K562 (cell line): Measurements from ENCODE around the gene KLHL29. TPM values are rescaled to one million over a fixed set of nuclear protein-coding genes. Genes with fewer than 3 reads are reported as not detected.

Source experiments
- ARID1B ChIP-seq: fragments of 450-650 bp; IDR thresholded peaks from 2 replicates; pipeline ENCODE4 v1.6.1; 2016; ENCODE audit warnings: antibody characterized with exemption, mild to moderate bottlenecking, inconsistent platforms
- FOXJ2 ChIP-seq: fragments of 200-800 bp; sonication (Bioruptor generic); IDR thresholded peaks from 2 replicates; pipeline ENCODE4 v1.6.1; 2016; ENCODE audit warnings: missing genetic modification characterization, missing compliant biosample characterization
- GATA2 ChIP-seq: sonication (generic); formaldehyde crosslinking; IDR thresholded peaks from 2 replicates; pipeline ENCODE4 v1.4.0; 2020; ENCODE audit warnings: mild to moderate bottlenecking, missing genetic modification reagents
- HDAC3 ChIP-seq: fragments of 450-650 bp; IDR thresholded peaks from 2 replicates; pipeline ENCODE4 v1.6.1; 2018; ENCODE audit warnings: borderline replicate concordance, mild to moderate bottlenecking, moderate library complexity; ENCODE audit not compliant: partially characterized antibody
- HDAC8 ChIP-seq: fragments of 450-650 bp; IDR thresholded peaks from 2 replicates; pipeline ENCODE4 v1.6.1; 2016; ENCODE audit warnings: mild to moderate bottlenecking, missing genetic modification characterization, moderate library complexity, missing compliant biosample characterization
- ILK ChIP-seq: fragments of 450-650 bp; IDR thresholded peaks from 2 replicates; pipeline ENCODE4 v1.6.1; 2016; ENCODE audit warnings: missing genetic modification characterization, low read depth, mild to moderate bottlenecking, missing compliant biosample characterization, moderate library complexity, borderline replicate concordance
- MTA3 ChIP-seq: fragments of 450-650 bp; formaldehyde crosslinking; IDR thresholded peaks from 2 replicates; pipeline ENCODE4 v1.6.1; 2017; ENCODE audit warnings: mild to moderate bottlenecking, borderline replicate concordance
- PHF20 ChIP-seq: fragments of 450-650 bp; IDR thresholded peaks from 2 replicates; pipeline ENCODE4 v1.6.1; 2018; ENCODE audit not compliant: partially characterized antibody
- PML ChIP-seq: IDR thresholded peaks from 2 replicates; pipeline ENCODE4 v1.6.1; 2012; ENCODE audit warnings: low read length, inconsistent platforms
- TCF7 ChIP-seq: sonication (generic); IDR thresholded peaks from 2 replicates; pipeline ENCODE4 v1.6.1; 2016; ENCODE audit warnings: antibody characterized with exemption, borderline replicate concordance
- ZNF217 ChIP-seq: sonication (generic); formaldehyde crosslinking; IDR thresholded peaks from 2 replicates; pipeline ENCODE4 v1.8.0; 2022; ENCODE audit warnings: mild to moderate bottlenecking, missing genetic modification reagents
- ZNF717 ChIP-seq: fragments of 250-450 bp; sonication (Bioruptor Pico); IDR thresholded peaks from 2 replicates; pipeline ENCODE4 v1.5.0; 2021
- ZSCAN29 ChIP-seq: fragments of 450-650 bp; IDR thresholded peaks from 2 replicates; pipeline ENCODE4 v1.6.1; 2017
- polyA plus RNA-seq, 8 experiments: library from polyadenylated mRNA; depleted of rRNA in 4 of 8; stranded (reverse) in 5 of 8; unstranded in 3 of 8; fragments of >200 nt; fragmentation: Nextera tagmentation in 2 of 8; fragmentation: Illumina TruSeq in 1 of 8; extraction: Ambion mirVana in 2 of 8; extraction: Trizol in 1 of 8; gene quantifications; 2 replicates each; pipeline versions ENCODE4 v1.2.1 to v1.2.3, GENCODE V29; 2011 to 2014; ENCODE audit warnings: inconsistent platforms in 1 of 8, missing spikeins in 1 of 8
- total RNA-seq, 7 experiments: library from RNA; depleted of rRNA in 6 of 7; stranded (reverse); fragments of >200 nt in 6 of 7; fragmentation: Illumina TruSeq in 2 of 7; extraction: Trizol in 2 of 7; gene quantifications; 2 replicates each; pipeline versions ENCODE4 v1.2.1 to v1.2.3, GENCODE V29; 2011 to 2021; ENCODE audit warnings: low replicate concordance in 1 of 7
- TF ChIP-seq, protein P1 (sequence below): fragments of 450-650 bp; formaldehyde crosslinking; IDR thresholded peaks from 2 replicates; pipeline ENCODE4 v1.4.0; 2020; ENCODE audit warnings: mild to moderate bottlenecking, moderate library complexity
- TF ChIP-seq, protein P2 (sequence below): fragments of 250-450 bp; sonication (Bioruptor Pico); IDR thresholded peaks from 2 replicates; pipeline ENCODE4 v1.8.0; 2022; ENCODE audit warnings: moderate library complexity, mild to moderate bottlenecking, inconsistent platforms
- TF ChIP-seq, protein P3 (sequence below): fragments of 450-650 bp; IDR thresholded peaks from 2 replicates; pipeline ENCODE4 v1.6.1; 2016
- TF ChIP-seq, protein P4 (sequence below): fragments of 450-650 bp; IDR thresholded peaks from 2 replicates; pipeline ENCODE4 v1.6.1; 2016; ENCODE audit warnings: borderline replicate concordance
- TF ChIP-seq, protein P5 (sequence below): fragments of 250-450 bp; sonication (Bioruptor Pico); IDR thresholded peaks from 2 replicates; pipeline ENCODE4 v1.5.1; 2021; ENCODE audit warnings: mild to moderate bottlenecking

The KLHL29 gene
- total and polyA plus RNA-seq, 9 of the 15 experiments (the other 6 are each of a cell fraction or from before 2014, with no cell fraction given) = 0.03 to 0.31 (median 0.08) TPM; not detected in 1

DNA sequence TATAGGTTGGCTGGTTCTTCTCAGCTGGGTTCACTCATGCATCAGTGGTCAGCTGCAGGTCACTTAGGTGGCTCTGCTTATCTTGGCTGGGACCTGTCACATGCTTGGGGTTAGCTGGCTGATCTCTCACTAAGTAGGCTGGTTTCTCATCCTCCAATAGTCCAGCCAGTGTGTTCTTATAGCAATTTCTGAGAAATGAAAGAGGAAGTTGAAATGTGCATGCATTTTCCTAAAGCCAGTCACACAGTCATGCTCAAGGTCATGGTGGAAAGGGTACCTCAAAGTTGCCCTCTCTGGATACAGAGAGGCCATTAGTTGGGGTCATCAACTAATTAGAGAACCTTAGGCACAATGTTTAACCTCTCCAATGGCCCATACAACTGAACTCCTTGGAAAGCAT, 64.4 kb downstream of the KLHL29 start (continued):
- TF ChIP-seq, protein P1, sequence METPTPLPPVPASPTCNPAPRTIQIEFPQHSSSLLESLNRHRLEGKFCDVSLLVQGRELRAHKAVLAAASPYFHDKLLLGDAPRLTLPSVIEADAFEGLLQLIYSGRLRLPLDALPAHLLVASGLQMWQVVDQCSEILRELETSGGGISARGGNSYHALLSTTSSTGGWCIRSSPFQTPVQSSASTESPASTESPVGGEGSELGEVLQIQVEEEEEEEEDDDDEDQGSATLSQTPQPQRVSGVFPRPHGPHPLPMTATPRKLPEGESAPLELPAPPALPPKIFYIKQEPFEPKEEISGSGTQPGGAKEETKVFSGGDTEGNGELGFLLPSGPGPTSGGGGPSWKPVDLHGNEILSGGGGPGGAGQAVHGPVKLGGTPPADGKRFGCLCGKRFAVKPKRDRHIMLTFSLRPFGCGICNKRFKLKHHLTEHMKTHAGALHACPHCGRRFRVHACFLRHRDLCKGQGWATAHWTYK (CRISPR knock-in tag) = no peak
- no peak for TF ChIP-seq MTA3
- TF ChIP-seq HDAC8 (tag) = no peak
- no peak for TF ChIP-seq ZSCAN29
- TF ChIP-seq ARID1B = no peak
- TF ChIP-seq PHF20 = no peak
- TF ChIP-seq, protein P2, sequence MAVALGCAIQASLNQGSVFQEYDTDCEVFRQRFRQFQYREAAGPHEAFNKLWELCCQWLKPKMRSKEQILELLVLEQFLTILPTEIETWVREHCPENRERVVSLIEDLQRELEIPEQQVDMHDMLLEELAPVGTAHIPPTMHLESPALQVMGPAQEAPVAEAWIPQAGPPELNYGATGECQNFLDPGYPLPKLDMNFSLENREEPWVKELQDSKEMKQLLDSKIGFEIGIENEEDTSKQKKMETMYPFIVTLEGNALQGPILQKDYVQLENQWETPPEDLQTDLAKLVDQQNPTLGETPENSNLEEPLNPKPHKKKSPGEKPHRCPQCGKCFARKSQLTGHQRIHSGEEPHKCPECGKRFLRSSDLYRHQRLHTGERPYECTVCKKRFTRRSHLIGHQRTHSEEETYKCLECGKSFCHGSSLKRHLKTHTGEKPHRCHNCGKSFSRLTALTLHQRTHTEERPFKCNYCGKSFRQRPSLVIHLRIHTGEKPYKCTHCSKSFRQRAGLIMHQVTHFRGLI = 0 out of 2 replicates have a peak, but pooled peaks have one; percentile 71
- TF ChIP-seq, protein P3, sequence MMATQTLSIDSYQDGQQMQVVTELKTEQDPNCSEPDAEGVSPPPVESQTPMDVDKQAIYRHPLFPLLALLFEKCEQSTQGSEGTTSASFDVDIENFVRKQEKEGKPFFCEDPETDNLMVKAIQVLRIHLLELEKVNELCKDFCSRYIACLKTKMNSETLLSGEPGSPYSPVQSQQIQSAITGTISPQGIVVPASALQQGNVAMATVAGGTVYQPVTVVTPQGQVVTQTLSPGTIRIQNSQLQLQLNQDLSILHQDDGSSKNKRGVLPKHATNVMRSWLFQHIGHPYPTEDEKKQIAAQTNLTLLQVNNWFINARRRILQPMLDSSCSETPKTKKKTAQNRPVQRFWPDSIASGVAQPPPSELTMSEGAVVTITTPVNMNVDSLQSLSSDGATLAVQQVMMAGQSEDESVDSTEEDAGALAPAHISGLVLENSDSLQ = no peak
- no peak for TF ChIP-seq GATA2 (CRISPR knock-in tag)
- TF ChIP-seq, protein P4, sequence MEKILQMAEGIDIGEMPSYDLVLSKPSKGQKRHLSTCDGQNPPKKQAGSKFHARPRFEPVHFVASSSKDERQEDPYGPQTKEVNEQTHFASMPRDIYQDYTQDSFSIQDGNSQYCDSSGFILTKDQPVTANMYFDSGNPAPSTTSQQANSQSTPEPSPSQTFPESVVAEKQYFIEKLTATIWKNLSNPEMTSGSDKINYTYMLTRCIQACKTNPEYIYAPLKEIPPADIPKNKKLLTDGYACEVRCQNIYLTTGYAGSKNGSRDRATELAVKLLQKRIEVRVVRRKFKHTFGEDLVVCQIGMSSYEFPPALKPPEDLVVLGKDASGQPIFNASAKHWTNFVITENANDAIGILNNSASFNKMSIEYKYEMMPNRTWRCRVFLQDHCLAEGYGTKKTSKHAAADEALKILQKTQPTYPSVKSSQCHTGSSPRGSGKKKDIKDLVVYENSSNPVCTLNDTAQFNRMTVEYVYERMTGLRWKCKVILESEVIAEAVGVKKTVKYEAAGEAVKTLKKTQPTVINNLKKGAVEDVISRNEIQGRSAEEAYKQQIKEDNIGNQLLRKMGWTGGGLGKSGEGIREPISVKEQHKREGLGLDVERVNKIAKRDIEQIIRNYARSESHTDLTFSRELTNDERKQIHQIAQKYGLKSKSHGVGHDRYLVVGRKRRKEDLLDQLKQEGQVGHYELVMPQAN = no peak
- no peak for TF ChIP-seq ZNF217 (CRISPR knock-in tag)
- TF ChIP-seq HDAC3 = no peak
- TF ChIP-seq ILK = no peak
- TF ChIP-seq FOXJ2 (tag) = no peak
- TF ChIP-seq, protein P5, sequence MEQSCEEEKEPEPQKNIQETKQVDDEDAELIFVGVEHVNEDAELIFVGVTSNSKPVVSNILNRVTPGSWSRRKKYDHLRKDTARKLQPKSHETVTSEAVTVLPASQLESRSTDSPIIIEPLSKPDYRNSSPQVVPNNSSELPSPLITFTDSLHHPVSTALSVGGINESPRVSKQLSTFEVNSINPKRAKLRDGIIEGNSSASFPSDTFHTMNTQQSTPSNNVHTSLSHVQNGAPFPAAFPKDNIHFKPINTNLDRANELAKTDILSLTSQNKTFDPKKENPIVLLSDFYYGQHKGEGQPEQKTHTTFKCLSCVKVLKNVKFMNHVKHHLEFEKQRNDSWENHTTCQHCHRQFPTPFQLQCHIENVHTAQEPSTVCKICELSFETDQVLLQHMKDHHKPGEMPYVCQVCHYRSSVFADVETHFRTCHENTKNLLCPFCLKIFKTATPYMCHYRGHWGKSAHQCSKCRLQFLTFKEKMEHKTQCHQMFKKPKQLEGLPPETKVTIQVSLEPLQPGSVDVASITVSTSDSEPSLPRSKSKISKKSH (CRISPR knock-in tag) = no peak
- TF ChIP-seq PML = no peak
- TF ChIP-seq TCF7 = no peak
- TF ChIP-seq ZNF717 (CRISPR knock-in tag) = no peak
